ENCODE results near the gene PRICKLE2.
A peak's percentile ranks its signal among the peaks of the same experiment; 100 is the strongest.

PRICKLE2 gene

GRCh38 chr3:64251019-64251418, 25.8 kb upstream of the PRICKLE2 start:
- no peak for DNase-seq

GRCh38 chr3:64247991-64248646, 22.9 kb upstream of the PRICKLE2 start:
- DNase-seq, result no peak

GRCh38 chr3:64244011-64244942, 19.0 kb upstream of the PRICKLE2 start:
- no peak for DNase-seq

- DNase-seq, result peak; percentile 6 to 71 (median 22)
Observed at GRCh38 chr3:64242435-64242834, 17.2 kb upstream of the PRICKLE2 start.

- no peak for DNase-seq
Observed at GRCh38 chr3:64240959-64241358, 15.7 kb upstream of the PRICKLE2 start.

GRCh38 chr3:64240396-64240795, 15.1 kb upstream of the PRICKLE2 start:
- DNase-seq, result no peak

- no peak for DNase-seq
Observed at GRCh38 chr3:64239841-64240240, 14.6 kb upstream of the PRICKLE2 start.

GRCh38 chr3:64238971-64239667, 13.9 kb upstream of the PRICKLE2 start:
- peak in 1 of 3 experiments; percentile 4 for DNase-seq

- no peak for DNase-seq
Observed at GRCh38 chr3:64237083-64237482, 11.8 kb upstream of the PRICKLE2 start.

GRCh38 chr3:64235605-64236004, 10.3 kb upstream of the PRICKLE2 start:
- no peak for DNase-seq

- no peak for DNase-seq
Observed at GRCh38 chr3:64234571-64234970, 9.3 kb upstream of the PRICKLE2 start.

- no peak for DNase-seq
Observed at GRCh38 chr3:64232821-64233220, 7.6 kb upstream of the PRICKLE2 start.

- DNase-seq, result no peak
Observed at GRCh38 chr3:64229903-64230302, 4.6 kb upstream of the PRICKLE2 start.

GRCh38 chr3:64228110-64228509, 2.8 kb upstream of the PRICKLE2 start:
- DNase-seq, result peak in 1 of 3 experiments; percentile 28

- DNase-seq, result no peak
Observed at GRCh38 chr3:64226730-64227129, 1.5 kb upstream of the PRICKLE2 start.

- DNase-seq, result no peak
Observed at GRCh38 chr3:64225695-64226499, 631 bp upstream of the PRICKLE2 start.

- DNase-seq, result peak in 1 of 3 experiments; percentile 3
Observed at GRCh38 chr3:64223791-64224745, 1.2 kb downstream of the PRICKLE2 start.

- DNase-seq, result no peak
Observed at GRCh38 chr3:64222501-64223111, 2.7 kb downstream of the PRICKLE2 start.

- no peak for DNase-seq
Observed at GRCh38 chr3:64221571-64222257, 3.6 kb downstream of the PRICKLE2 start.
